GM18526 (cell line): Measurements from ENCODE around the gene GRK5.

Experiments
- POLR2A ChIP-seq: IDR thresholded peaks from 3 replicates; pipeline ENCODE4 v1.6.1; 2011; ENCODE audit not compliant: insufficient read length; ENCODE audit errors: extremely low read depth

GRK5 gene

GRCh38 chr10:119379466-119380071, 172.2 kb downstream of the GRK5 start:
- no peak for TF ChIP-seq POLR2A

- TF ChIP-seq POLR2A = no peak
Measured at GRCh38 chr10:119383174-119383856, 175.9 kb downstream of the GRK5 start.

- no peak for TF ChIP-seq POLR2A
Measured at GRCh38 chr10:119384127-119384526, 176.8 kb downstream of the GRK5 start.

- TF ChIP-seq POLR2A = no peak
Measured at GRCh38 chr10:119386666-119387065, 179.3 kb downstream of the GRK5 start.

GRCh38 chr10:119388849-119389345, 181.5 kb downstream of the GRK5 start:
- TF ChIP-seq POLR2A = no peak

GRCh38 chr10:119391440-119392251, 184.3 kb downstream of the GRK5 start:
- TF ChIP-seq POLR2A = no peak

- TF ChIP-seq POLR2A = no peak
Measured at GRCh38 chr10:119393019-119393418, 185.6 kb downstream of the GRK5 start.

- TF ChIP-seq POLR2A = no peak
Measured at GRCh38 chr10:119393421-119393820, 186.1 kb downstream of the GRK5 start.

GRCh38 chr10:119393845-119394244, 186.5 kb downstream of the GRK5 start:
- TF ChIP-seq POLR2A = no peak

GRCh38 chr10:119394657-119395279, 187.4 kb downstream of the GRK5 start:
- TF ChIP-seq POLR2A = no peak

- TF ChIP-seq POLR2A = no peak
Measured at GRCh38 chr10:119395280-119396007, 188.1 kb downstream of the GRK5 start.

GRCh38 chr10:119396008-119396708, 188.8 kb downstream of the GRK5 start:
- TF ChIP-seq POLR2A = no peak

GRCh38 chr10:119396709-119397071, 189.3 kb downstream of the GRK5 start:
- no peak for TF ChIP-seq POLR2A

GRCh38 chr10:119397416-119397815, 190.0 kb downstream of the GRK5 start:
- TF ChIP-seq POLR2A = no peak
